T-helper 1 cell treated with Interleukin-12 subunit alpha and Interleukin-12 subunit beta and Interleukin-4 antibody, amounts not matched to agents 30 μg/mL and 1 μg/mL, for 36 hours (primary cell): ENCODE data around the gene ABHD1.
A peak's percentile ranks its signal among the peaks of the same experiment; 100 is the strongest.

Source experiments
- H3K27ac Mint-ChIP-seq: one replicate; pipeline ENCODE4 v1.8.0; 2021; ENCODE audit warnings: mild to moderate bottlenecking, mixed read lengths
- H3K27me3 Mint-ChIP-seq: one replicate; pipeline ENCODE4 v1.8.0; 2021; ENCODE audit warnings: low read depth, mixed read lengths
- H3K36me3 Mint-ChIP-seq: one replicate; pipeline ENCODE4 v1.8.0; 2021; ENCODE audit warnings: low read depth, mixed read lengths
- H3K4me1 Mint-ChIP-seq: one replicate; pipeline ENCODE4 v1.8.0; 2021; ENCODE audit warnings: low read depth, mixed read lengths
- H3K4me3 Mint-ChIP-seq: one replicate; pipeline ENCODE4 v1.8.0; 2021; ENCODE audit warnings: mild to moderate bottlenecking, moderate library complexity, mixed read lengths
- H3K9me3 Mint-ChIP-seq: one replicate; pipeline ENCODE4 v1.8.0; 2021; ENCODE audit warnings: mixed read lengths

ABHD1 gene

DNA sequence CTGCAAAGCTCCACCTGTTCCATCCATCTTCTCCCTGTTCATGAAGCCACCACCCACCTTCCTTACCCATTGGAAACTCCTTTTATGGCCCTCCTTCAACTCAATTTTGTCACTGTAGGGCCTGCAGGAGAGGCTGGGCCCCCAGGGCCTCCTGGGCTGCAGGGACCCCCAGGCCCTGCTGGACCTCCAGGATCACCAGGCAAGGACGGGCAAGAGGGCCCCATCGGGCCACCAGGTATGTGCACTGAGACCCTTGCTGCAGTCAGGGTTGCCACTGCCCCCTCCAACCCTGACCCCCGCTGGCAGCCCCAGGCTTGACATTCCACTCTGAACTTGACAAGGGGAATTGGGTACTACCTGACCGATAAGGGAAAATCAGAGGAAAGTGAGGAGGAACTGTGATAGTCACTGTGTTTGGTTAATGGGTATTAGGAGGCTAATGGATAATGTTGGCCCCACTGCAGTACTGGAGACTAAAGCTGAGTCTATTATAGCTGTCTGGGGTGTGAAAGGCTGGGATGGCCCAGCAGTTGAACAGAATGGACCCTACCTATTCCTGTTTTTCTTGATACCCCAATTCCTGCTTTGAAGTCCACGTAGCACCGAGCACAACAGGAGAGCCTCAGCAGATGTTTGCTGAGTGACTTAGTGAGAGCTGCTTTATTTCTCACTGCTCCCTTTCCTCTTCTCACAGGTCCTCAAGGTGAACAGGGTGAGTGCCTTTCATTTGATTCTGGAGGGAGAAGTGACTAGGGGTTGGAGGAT lies 39.1 kb upstream of the ABHD1 start:
- H3K27me3 Mint-ChIP-seq: no peaks in the 10 kb centered on the region
- peak overlapping the region; percentile 25 for H3K4me3 Mint-ChIP-seq
- no peaks in the 10 kb centered on the region for H3K36me3 Mint-ChIP-seq
- peaks cover 43% of the 10 kb centered on the region for H3K4me1 Mint-ChIP-seq
- H3K9me3 Mint-ChIP-seq: no peaks in the 10 kb centered on the region
- peak overlapping the region; percentile 49 for H3K27ac Mint-ChIP-seq

DNA sequence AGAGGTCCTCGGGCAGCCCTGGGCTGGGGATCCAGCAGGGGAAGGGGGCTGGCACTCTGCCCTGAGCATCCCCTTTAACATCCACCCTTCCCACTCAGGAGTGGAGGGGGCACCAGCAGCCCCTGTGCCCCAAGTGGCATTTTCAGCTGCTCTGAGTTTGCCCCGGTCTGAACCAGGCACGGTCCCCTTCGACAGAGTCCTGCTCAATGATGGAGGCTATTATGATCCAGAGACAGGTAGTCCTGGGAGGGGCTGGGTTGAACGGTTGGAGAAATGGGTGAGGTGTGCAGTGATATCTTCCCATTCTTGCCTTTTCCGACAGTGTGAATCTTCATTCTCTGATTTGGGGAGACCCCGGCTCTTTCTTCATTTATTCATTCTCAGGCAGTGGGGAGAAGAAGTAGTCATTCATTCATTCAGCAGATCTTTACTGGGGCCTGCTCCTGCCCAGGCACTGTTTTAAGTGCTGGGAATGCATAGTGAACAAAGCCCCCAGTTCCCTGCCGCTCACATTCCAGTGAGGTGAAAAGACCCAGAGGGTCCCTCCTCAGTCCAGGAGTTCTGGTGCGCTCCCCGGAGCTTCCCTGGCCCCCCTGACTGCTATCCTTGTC lies 38.4 kb upstream of the ABHD1 start:
- H3K4me1 Mint-ChIP-seq: peaks cover 43% of the 10 kb centered on the region
- no peaks in the 10 kb centered on the region for H3K36me3 Mint-ChIP-seq

DNA sequence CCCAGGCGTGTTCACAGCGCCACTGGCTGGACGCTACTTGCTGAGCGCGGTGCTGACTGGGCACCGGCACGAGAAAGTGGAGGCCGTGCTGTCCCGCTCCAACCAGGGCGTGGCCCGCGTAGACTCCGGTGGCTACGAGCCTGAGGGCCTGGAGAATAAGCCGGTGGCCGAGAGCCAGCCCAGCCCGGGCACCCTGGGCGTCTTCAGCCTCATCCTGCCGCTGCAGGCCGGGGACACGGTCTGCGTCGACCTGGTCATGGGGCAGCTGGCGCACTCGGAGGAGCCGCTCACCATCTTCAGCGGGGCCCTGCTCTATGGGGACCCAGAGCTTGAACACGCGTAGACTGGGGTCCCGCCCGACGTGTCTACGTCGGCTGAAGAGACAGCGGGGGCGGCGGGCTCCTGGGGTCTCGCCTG lies 37.9 kb upstream of the ABHD1 start:
- H3K27ac Mint-ChIP-seq: peak overlapping the region; percentile 76
- no peaks in the 10 kb centered on the region for H3K36me3 Mint-ChIP-seq
- H3K4me3 Mint-ChIP-seq: peak overlapping the region; percentile 66
- H3K4me1 Mint-ChIP-seq: peaks cover 40% of the 10 kb centered on the region
- H3K9me3 Mint-ChIP-seq: no peaks in the 10 kb centered on the region
- H3K27me3 Mint-ChIP-seq: no peaks in the 10 kb centered on the region

More for the DNA sequence above, 38.4 kb upstream of the ABHD1 start:
- Mint-ChIP-seq H3K9me3 (no peaks in the 10 kb centered on the region), H3K27ac (peak overlapping the region; percentile 76), H3K27me3 (no peaks in the 10 kb centered on the region), H3K4me3 (peak overlapping the region; percentile 66)

DNA sequence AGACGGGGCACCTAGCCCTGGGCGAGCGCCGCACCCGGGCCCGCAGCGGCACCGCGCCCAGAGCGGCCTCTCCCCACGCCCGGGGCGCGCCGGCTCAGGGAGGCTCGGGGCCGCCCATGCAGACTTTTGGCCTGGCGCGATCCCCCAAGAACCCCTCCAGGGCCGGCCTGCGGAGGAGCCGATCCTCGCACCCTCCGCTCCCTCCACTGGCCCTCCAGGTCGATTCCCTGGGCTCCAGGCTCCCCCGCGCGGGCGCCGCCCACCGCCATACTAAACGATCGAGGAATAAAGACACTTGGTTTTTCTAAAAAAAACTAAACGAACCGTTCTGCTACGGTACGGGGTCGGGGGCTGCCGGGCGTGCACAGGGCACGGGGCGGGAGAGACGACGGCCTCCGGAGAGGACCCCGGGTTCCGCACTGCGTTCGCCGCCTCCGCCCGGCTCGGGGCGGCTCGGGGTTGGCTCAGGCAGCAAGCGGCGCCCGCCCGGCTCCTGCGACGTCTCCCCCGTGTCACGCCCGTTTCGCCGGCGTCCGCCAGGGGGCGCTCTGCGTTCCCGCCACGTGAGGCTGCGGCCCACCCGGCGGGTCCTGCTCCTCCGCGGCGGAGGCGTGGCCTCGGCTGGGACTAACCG lies 37.4 kb upstream of the ABHD1 start:
- Mint-ChIP-seq H3K4me1 (peaks cover 34% of the 10 kb centered on the region), H3K36me3 (no peaks in the 10 kb centered on the region), H3K4me3 (peak overlapping the region; percentile 88), H3K9me3 (no peaks in the 10 kb centered on the region), H3K27me3 (no peaks in the 10 kb centered on the region), H3K27ac (peak overlapping the region; percentile 86)

DNA sequence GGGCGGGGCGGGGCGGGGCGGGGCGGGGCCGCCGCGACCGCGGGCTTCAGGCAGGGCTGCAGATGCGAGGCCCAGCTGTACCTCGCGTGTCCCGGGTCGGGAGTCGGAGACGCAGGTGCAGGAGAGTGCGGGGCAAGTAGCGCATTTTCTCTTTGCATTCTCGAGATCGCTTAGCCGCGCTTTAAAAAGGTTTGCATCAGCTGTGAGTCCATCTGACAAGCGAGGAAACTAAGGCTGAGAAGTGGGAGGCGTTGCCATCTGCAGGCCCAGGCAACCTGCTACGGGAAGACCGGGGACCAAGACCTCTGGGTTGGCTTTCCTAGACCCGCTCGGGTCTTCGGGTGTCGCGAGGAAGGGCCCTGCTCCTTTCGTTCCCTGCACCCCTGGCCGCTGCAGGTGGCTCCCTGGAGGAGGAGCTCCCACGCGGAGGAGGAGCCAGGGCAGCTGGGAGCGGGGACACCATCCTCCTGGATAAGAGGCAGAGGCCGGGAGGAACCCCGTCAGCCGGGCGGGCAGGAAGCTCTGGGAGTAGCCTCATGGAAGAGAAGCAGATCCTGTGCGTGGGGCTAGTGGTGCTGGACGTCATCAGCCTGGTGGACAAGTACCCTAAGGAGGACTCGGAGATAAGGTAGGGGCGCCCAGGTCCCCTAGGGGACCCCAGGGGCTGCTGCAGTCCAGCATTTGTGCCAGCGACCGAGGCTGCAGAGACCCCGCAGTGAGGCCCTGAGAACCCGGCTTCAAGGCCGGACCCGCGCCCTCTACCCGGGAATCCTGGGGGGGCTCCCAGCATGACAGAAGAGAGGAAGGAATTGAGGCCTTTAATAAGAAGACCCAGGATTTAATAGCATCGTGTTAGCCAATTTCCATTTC lies 36.7 kb upstream of the ABHD1 start, which contains the start of gene KHK:
KHK (plus strand) TSS at position 49 of the 870 bp plus-strand sequence; CDS start at position 537, 488 bp downstream.
- Mint-ChIP-seq H3K4me1 (peaks cover 29% of the 10 kb centered on the region), H3K27me3 (no peaks in the 10 kb centered on the region), H3K36me3 (no peaks in the 10 kb centered on the region), H3K4me3 (peak within 1 kb of the TSS; percentile 88), H3K9me3 (no peaks in the 10 kb centered on the region), H3K27ac (peak within 1 kb of the TSS; percentile 86)

DNA sequence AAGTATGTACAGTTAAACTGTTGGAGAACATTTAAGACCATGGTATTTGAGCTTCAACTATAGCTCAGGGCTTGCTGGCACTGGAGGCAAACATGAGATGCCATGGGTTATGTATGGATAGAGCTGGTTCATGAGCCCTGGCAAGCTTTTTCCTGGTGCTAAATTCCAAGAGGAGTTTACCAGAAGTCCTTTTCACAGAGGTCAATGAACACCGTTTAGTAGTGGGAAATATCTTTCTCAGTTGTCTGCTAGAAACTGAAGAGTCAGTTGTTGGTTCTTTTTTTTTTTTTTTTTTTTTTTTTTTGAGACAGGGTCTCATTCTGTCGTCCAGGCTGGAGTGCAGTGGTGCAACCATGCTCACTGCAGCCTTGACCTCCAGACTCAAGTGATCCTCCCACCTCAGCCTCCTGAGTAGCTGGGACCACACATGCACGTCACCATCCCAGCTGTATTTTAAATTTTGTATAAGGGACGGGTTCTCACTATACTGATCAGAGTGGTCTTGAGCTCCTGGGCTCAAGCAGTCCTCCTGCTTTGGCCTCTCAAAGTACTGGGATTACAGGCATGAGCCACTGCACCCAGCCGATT lies 35.7 kb upstream of the ABHD1 start:
- Mint-ChIP-seq H3K27me3 (no peaks in the 10 kb centered on the region), H3K27ac (peak overlapping the region; percentile 45), H3K4me3 (peak overlapping the region; percentile 88), H3K36me3 (peaks cover 2% of the 10 kb centered on the region), H3K4me1 (peaks cover 29% of the 10 kb centered on the region), H3K9me3 (no peaks in the 10 kb centered on the region)

DNA sequence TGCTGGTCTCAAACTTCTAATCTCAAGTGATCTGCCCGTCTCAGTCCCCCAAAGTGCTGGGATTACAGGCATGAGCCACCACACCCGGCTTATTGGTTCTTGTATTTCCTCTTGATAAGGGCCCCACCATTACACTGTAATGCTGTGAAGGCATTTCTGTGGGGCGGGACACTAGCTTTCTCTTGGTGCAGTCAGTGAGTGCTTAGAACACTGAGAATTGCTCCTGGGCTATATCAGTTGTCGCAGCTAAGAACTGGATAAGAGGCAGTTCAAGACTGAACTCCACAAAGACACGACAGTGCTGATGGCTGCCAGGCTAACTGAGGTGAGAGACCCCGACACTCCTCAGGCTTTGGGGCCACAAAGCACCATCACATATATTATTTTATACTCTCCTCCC lies 35.0 kb upstream of the ABHD1 start:
- Mint-ChIP-seq H3K9me3 (no peaks in the 10 kb centered on the region), H3K4me1 (peaks cover 27% of the 10 kb centered on the region), H3K27ac (no peak overlapping the region), H3K27me3 (no peaks in the 10 kb centered on the region), H3K4me3 (no peak overlapping the region), H3K36me3 (peaks cover 2% of the 10 kb centered on the region)

DNA sequence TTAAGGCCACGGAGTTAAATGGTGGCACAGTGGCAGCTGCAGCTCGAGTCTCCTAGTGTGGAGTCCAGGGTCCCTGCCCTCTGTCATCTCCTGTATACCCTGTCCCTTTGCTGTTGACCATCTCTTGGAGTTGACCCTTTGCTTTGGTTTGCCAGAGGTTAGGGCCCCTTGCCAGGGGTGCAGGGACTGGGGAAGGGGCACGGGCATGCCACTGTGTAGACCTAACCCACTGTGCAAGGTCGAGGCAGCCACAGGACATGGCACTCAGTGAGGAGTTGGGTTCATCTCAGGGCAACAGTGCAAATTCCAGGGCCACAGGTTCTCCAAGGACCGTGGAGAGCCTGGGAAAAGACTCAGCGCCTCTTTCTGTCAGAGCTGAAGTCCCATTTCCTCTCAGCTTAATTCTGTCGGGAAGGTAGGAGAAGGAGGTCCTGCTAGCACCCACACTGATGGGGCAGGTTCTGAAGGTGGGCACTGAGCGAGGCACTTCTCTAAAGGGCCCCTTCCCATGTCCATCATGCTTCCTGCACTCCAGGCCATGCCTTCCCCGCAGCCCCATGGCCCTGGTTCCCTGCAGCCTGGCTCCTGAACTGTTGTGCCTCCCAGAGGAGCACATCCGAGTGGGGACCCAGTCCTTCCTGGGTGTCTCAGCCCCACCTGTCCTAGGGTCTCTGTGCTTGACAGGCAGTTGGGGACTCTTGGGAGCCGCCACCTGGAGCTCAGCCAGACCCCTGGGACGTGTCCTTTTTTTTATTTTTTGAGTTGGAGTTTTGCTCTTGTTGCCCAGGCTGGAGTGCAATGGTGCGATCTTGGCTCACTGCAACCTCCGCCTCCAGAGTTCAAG lies 34.3 kb upstream of the ABHD1 start:
- no peaks in the 10 kb centered on the region for H3K9me3 Mint-ChIP-seq
- peaks cover 23% of the 10 kb centered on the region for H3K4me1 Mint-ChIP-seq
- H3K36me3 Mint-ChIP-seq: peaks cover 2% of the 10 kb centered on the region
- H3K27me3 Mint-ChIP-seq: no peaks in the 10 kb centered on the region
- no peak overlapping the region for H3K4me3 Mint-ChIP-seq
- no peak overlapping the region for H3K27ac Mint-ChIP-seq

DNA sequence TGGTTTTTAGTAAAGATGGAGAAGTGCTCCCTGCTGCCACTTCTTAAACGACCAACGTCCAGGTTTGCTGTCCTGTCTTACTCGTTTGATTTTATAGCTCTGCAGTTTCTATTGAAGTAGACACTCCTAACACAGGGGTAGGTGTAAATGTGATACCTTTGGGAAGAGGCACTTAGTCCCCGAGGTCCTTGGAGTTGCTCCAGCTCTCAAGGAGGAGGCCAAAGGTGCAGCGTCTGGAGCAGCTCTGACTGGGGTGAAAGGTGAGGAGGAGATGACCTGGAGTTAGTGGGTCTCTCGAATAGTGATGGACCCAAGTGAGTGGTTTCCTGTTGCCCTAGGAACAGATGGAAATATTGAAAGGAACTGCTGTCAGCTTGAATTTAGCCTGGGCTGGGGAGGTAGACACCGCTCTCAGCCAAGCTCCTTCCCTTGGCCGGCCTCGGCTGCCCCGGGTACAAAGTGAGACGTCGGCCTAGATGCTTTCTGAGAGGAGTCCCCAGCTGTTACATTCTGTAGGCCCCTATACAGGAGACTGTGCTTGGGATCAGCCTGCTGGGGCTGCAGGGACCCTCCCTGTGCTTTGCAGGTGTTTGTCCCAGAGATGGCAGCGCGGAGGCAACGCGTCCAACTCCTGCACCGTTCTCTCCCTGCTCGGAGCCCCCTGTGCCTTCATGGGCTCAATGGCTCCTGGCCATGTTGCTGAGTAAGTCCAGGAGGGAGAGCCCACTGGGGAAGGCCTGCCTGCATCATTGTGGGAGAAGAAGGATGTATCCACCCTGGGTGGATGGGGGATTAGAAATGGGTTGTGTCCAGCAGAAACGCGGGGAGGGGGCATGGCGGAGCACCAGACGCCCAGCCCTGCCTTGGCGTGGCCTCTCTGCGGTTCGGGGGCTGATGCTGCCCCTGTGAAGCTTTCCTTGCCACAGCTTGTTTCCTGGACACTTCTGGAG lies 31.6 kb upstream of the ABHD1 start:
- H3K27me3 Mint-ChIP-seq: no peaks in the 10 kb centered on the region

DNA sequence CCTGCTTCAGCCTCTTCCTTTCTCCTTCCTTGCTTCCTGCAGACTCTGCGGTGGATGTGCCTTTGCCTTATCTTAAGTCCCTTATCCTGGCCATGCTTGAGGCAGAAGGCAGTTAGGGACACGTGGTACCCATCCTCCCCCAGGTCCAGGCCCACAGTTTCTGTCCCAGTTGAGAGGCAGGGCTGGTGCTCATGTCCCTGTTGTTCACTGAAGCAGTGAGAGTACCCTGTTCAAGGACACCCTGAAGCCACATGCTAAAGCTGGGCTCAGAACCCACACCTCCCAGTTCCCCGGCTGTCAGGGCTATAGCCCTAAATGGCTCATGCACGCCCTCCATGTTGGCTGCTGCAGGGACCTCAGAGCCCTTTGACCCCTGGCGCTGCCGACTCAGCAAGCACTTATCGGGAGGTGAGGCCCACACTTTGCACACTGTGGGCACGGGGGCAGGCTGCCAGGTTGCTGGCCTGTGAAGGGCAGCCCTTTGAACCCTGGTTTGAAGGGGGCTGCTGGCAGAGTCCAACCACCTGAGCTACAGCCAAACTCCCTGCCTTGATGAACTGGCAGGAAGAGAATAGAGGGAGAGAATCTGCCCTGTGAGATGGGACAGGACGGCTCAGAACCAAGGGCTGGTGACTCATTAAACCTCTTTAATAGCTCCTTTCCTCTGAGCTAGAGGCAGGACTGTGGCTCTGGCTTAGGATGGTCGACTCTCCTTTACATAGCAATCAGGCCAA lies 30.8 kb upstream of the ABHD1 start:
- Mint-ChIP-seq H3K4me3 (no peak overlapping the region), H3K27me3 (no peaks in the 10 kb centered on the region), H3K36me3 (peaks cover 2% of the 10 kb centered on the region), H3K9me3 (no peaks in the 10 kb centered on the region), H3K4me1 (peaks cover 21% of the 10 kb centered on the region), H3K27ac (no peak overlapping the region)

More for the DNA sequence above, 31.6 kb upstream of the ABHD1 start:
- no peaks in the 10 kb centered on the region for H3K9me3 Mint-ChIP-seq
- H3K4me3 Mint-ChIP-seq: no peak overlapping the region
- no peak overlapping the region for H3K27ac Mint-ChIP-seq
- H3K36me3 Mint-ChIP-seq: peaks cover 2% of the 10 kb centered on the region
- H3K4me1 Mint-ChIP-seq: peaks cover 26% of the 10 kb centered on the region

DNA sequence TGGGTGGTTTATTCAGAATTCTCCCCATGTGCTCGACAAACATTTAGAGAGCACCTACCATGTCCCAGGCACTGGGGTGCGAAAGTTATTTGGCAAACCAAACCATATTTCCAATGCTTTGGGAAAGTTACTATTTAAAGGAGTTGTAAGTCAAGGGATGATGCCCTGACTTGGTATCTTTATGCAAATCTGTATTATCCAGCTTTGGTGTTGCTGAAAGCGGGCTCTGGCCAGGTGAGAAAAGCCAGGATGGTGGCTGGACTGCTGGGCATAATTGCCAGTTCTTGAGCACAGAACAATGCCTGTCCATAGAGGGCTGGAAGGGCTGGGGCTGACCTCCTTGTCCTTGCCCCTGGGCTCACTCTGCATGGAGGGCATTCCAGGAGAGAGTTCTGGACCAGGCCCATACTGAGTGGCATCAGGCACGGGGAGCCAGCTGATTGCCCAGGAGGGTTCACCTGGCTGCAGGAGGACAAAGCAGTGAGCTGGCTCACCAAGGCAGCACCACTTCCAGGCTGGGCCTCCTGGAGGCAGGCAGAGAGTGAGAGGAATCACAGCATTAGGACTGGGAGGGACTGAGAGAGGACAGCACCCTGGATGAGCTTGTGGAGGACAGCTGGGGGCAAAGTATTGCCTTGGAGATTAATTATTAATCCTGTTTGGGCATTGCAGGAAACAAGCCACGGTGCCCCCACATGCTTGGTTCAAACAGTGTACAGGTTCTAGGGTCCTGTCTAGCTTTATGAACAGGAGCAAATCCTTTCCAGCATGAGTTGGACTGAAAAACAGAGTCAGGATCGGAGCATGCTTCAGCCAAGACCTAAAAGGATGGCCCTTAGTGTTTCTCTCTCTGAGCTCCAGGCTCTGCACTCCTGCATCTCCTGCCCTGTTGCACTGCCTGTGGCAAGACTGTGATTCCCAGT lies 29.9 kb upstream of the ABHD1 start:
- Mint-ChIP-seq H3K36me3 (peaks cover 4% of the 10 kb centered on the region), H3K27ac (no peak overlapping the region), H3K27me3 (no peaks in the 10 kb centered on the region), H3K4me1 (peaks cover 17% of the 10 kb centered on the region), H3K9me3 (no peaks in the 10 kb centered on the region), H3K4me3 (no peak overlapping the region)
